ENCODE measurements around the gene MET. TPM values are rescaled to one million over a fixed set of nuclear protein-coding genes. Genes with fewer than 3 reads are reported as not detected.

The MET gene
- total RNA-seq, 2 experiments from 2014 or later, result not detected

- no peaks in the 10 kb centered on the region for H3K36me3 Mint-ChIP-seq (ENCODE audit: low read depth)
- ATAC-seq, result no peak
- no peaks in the 10 kb centered on the region for H3K9me3 Mint-ChIP-seq (ENCODE audit: insufficient read depth)
- DNase-seq, result no peak
- no peak overlapping the region for H3K4me3 Mint-ChIP-seq
- no peaks in the 10 kb centered on the region for H3K4me1 Mint-ChIP-seq (ENCODE audit: low read depth)
- H3K27me3 Mint-ChIP-seq (ENCODE audit: low read depth), result peaks cover 7% of the 10 kb centered on the region
- no peak overlapping the region for H3K27ac Mint-ChIP-seq
- POLR2A ChIA-PET, result no interaction called here
- CTCF ChIA-PET, result interaction anchor here (0.6 kb wide), 1 partner anchor 25 kb away, joined by 3 read pairs; no protein-coding TSS in a partner anchor
These were observed 115.9 kb downstream of the MET start for GRCh38 chr7:116787881-116788280.

- DNase-seq (no peak), ATAC-seq (no peak)
- Mint-ChIP-seq H3K9me3 (ENCODE audit: insufficient read depth) (no peaks in the 10 kb centered on the region), H3K27ac (no peak overlapping the region), H3K4me1 (ENCODE audit: low read depth) (no peaks in the 10 kb centered on the region), H3K4me3 (no peak overlapping the region), H3K36me3 (ENCODE audit: low read depth) (no peaks in the 10 kb centered on the region), H3K27me3 (ENCODE audit: low read depth) (peaks cover 7% of the 10 kb centered on the region)
- CTCF ChIA-PET, result interaction anchor here (1.3 kb wide), 1 partner anchor 198 kb away, joined by 3 read pairs; no protein-coding TSS in a partner anchor
- POLR2A ChIA-PET, result no interaction called here
These were observed 116.7 kb downstream of the MET start for GRCh38 chr7:116788572-116789197.

GRCh38 chr7:116790025-116790424 lies 118.0 kb downstream of the MET start:
- Mint-ChIP-seq H3K27me3 (ENCODE audit: low read depth) (peaks cover 10% of the 10 kb centered on the region), H3K9me3 (ENCODE audit: insufficient read depth) (no peaks in the 10 kb centered on the region), H3K36me3 (ENCODE audit: low read depth) (no peaks in the 10 kb centered on the region), H3K4me1 (ENCODE audit: low read depth) (no peaks in the 10 kb centered on the region), H3K27ac (no peak overlapping the region), H3K4me3 (no peak overlapping the region)
- DNase-seq, result no peak
- ATAC-seq, result no peak
- CTCF ChIA-PET, result no interaction called here
- POLR2A ChIA-PET, result no interaction called here

- Mint-ChIP-seq H3K36me3 (ENCODE audit: low read depth) (no peaks in the 10 kb centered on the region), H3K9me3 (ENCODE audit: insufficient read depth) (no peaks in the 10 kb centered on the region), H3K4me1 (ENCODE audit: low read depth) (no peaks in the 10 kb centered on the region), H3K27ac (no peak overlapping the region), H3K4me3 (no peak overlapping the region), H3K27me3 (ENCODE audit: low read depth) (peaks cover 10% of the 10 kb centered on the region)
- CTCF ChIA-PET, result interaction anchor here (1.5 kb wide), 1 partner anchor 202 kb away, joined by 5 read pairs; no protein-coding TSS in a partner anchor
- no peak for ATAC-seq
- POLR2A ChIA-PET, result no interaction called here
- DNase-seq, result no peak
These were observed 120.8 kb downstream of the MET start for GRCh38 chr7:116792813-116793212.

GRCh38 chr7:116793795-116794340 lies 121.9 kb downstream of the MET start:
- no peak for DNase-seq
- Mint-ChIP-seq H3K9me3 (ENCODE audit: insufficient read depth) (no peaks in the 10 kb centered on the region), H3K4me3 (no peak overlapping the region), H3K4me1 (ENCODE audit: low read depth) (no peaks in the 10 kb centered on the region), H3K27ac (no peak overlapping the region), H3K27me3 (ENCODE audit: low read depth) (peaks cover 11% of the 10 kb centered on the region), H3K36me3 (ENCODE audit: low read depth) (no peaks in the 10 kb centered on the region)
- ChIA-PET CTCF (no interaction called here), POLR2A (no interaction called here)
- no peak for ATAC-seq

- CTCF ChIA-PET, result no interaction called here
- H3K4me1 Mint-ChIP-seq (ENCODE audit: low read depth), result no peaks in the 10 kb centered on the region
- no peak overlapping the region for H3K4me3 Mint-ChIP-seq
- DNase-seq (no peak), ATAC-seq (no peak)
- no peaks in the 10 kb centered on the region for H3K9me3 Mint-ChIP-seq (ENCODE audit: insufficient read depth)
- H3K36me3 Mint-ChIP-seq (ENCODE audit: low read depth), result no peaks in the 10 kb centered on the region
- H3K27ac Mint-ChIP-seq, result no peak overlapping the region
- POLR2A ChIA-PET, result no interaction called here
- H3K27me3 Mint-ChIP-seq (ENCODE audit: low read depth), result peaks cover 8% of the 10 kb centered on the region
These were observed 124.5 kb downstream of the MET start for GRCh38 chr7:116796471-116796870.

GRCh38 chr7:116797612-116798011 lies 125.6 kb downstream of the MET start:
- Mint-ChIP-seq H3K4me3 (no peak overlapping the region), H3K27me3 (ENCODE audit: low read depth) (peaks cover 8% of the 10 kb centered on the region), H3K4me1 (ENCODE audit: low read depth) (no peaks in the 10 kb centered on the region), H3K27ac (no peak overlapping the region), H3K9me3 (ENCODE audit: insufficient read depth) (no peaks in the 10 kb centered on the region), H3K36me3 (ENCODE audit: low read depth) (no peaks in the 10 kb centered on the region)
- POLR2A ChIA-PET, result no interaction called here
- CTCF ChIA-PET, result interaction anchor here (1.3 kb wide), 1 partner anchor 11 kb away, joined by 3 read pairs; no protein-coding TSS in a partner anchor
- DNase-seq (no peak), ATAC-seq (no peak)

GRCh38 chr7:116798232-116798631 lies 126.2 kb downstream of the MET start:
- ATAC-seq, result no peak
- Mint-ChIP-seq H3K9me3 (ENCODE audit: insufficient read depth) (no peaks in the 10 kb centered on the region), H3K4me3 (no peak overlapping the region), H3K4me1 (ENCODE audit: low read depth) (no peaks in the 10 kb centered on the region), H3K36me3 (ENCODE audit: low read depth) (no peaks in the 10 kb centered on the region), H3K27ac (no peak overlapping the region), H3K27me3 (ENCODE audit: low read depth) (peaks cover 8% of the 10 kb centered on the region)
- ChIA-PET POLR2A (no interaction called here), CTCF (interaction anchor here (1.3 kb wide), 1 partner anchor 10 kb away, joined by 3 read pairs; no protein-coding TSS in a partner anchor)
- no peak for DNase-seq

GRCh38 chr7:116799916-116800315 lies 127.9 kb downstream of the MET start:
- no peaks in the 10 kb centered on the region for H3K9me3 Mint-ChIP-seq (ENCODE audit: insufficient read depth)
- DNase-seq (no peak), ATAC-seq (no peak)
- POLR2A ChIA-PET, result no interaction called here
- peaks cover 8% of the 10 kb centered on the region for H3K27me3 Mint-ChIP-seq (ENCODE audit: low read depth)
- H3K4me3 Mint-ChIP-seq, result no peak overlapping the region
- CTCF ChIA-PET, result no interaction called here
- no peak overlapping the region for H3K27ac Mint-ChIP-seq
- H3K4me1 Mint-ChIP-seq (ENCODE audit: low read depth), result no peaks in the 10 kb centered on the region
- H3K36me3 Mint-ChIP-seq (ENCODE audit: low read depth), result no peaks in the 10 kb centered on the region

- H3K36me3 Mint-ChIP-seq (ENCODE audit: low read depth), result no peaks in the 10 kb centered on the region
- ATAC-seq, result no peak
- POLR2A ChIA-PET, result no interaction called here
- peaks cover 10% of the 10 kb centered on the region for H3K27me3 Mint-ChIP-seq (ENCODE audit: low read depth)
- H3K9me3 Mint-ChIP-seq (ENCODE audit: insufficient read depth), result no peaks in the 10 kb centered on the region
- DNase-seq, result no peak
- no peak overlapping the region for H3K27ac Mint-ChIP-seq
- CTCF ChIA-PET, result no interaction called here
- no peak overlapping the region for H3K4me3 Mint-ChIP-seq
- H3K4me1 Mint-ChIP-seq (ENCODE audit: low read depth), result no peaks in the 10 kb centered on the region
These were observed 128.6 kb downstream of the MET start for GRCh38 chr7:116800594-116800993.

GRCh38 chr7:116801092-116801710 lies 129.2 kb downstream of the MET start:
- Mint-ChIP-seq H3K27ac (no peak overlapping the region), H3K4me3 (no peak overlapping the region), H3K9me3 (ENCODE audit: insufficient read depth) (no peaks in the 10 kb centered on the region), H3K36me3 (ENCODE audit: low read depth) (no peaks in the 10 kb centered on the region), H3K27me3 (ENCODE audit: low read depth) (peaks cover 10% of the 10 kb centered on the region), H3K4me1 (ENCODE audit: low read depth) (no peaks in the 10 kb centered on the region)
- ATAC-seq, result no peak
- DNase-seq, result no peak
- CTCF ChIA-PET, result no interaction called here
- POLR2A ChIA-PET, result no interaction called here

- H3K4me1 Mint-ChIP-seq (ENCODE audit: low read depth), result no peaks in the 10 kb centered on the region
- H3K27ac Mint-ChIP-seq, result no peak overlapping the region
- CTCF ChIA-PET, result interaction anchor here (0.7 kb wide), 1 partner anchor 205 kb away, joined by 3 read pairs; no protein-coding TSS in a partner anchor
These were observed 130.2 kb downstream of the MET start for GRCh38 chr7:116802144-116802745.

More at GRCh38 chr7:116802144-116802745, 130.2 kb downstream of the MET start:
- H3K27me3 Mint-ChIP-seq (ENCODE audit: low read depth), result peaks cover 10% of the 10 kb centered on the region
- H3K4me3 Mint-ChIP-seq, result no peak overlapping the region
- POLR2A ChIA-PET, result no interaction called here
- H3K36me3 Mint-ChIP-seq (ENCODE audit: low read depth), result no peaks in the 10 kb centered on the region
- no peak for ATAC-seq
- H3K9me3 Mint-ChIP-seq (ENCODE audit: insufficient read depth), result no peaks in the 10 kb centered on the region
- DNase-seq, result no peak
